CD14-positive monocyte (primary cell): ENCODE measurements around the gene HSDL1. TPM values are rescaled to one million over a fixed set of nuclear protein-coding genes. Genes with fewer than 3 reads are reported as not detected.

Source experiments
- DNase-seq, 3 donors: peaks; one replicate each; pipeline ENCODE4 v3.0.0-alpha.2; 2011 to 2022
- H2AFZ ChIP-seq: 2 replicates; pipeline ENCODE4 v1.6.0; 2012; ENCODE audit warnings: mild to moderate bottlenecking, low read depth, low read length, inconsistent platforms; ENCODE audit not compliant: insufficient read depth, poor library complexity, severe bottlenecking
- H3K27ac ChIP-seq, 2 donors: 1 replicate in 1 of 2; 2 replicates in 1 of 2; pipeline ENCODE4 v1.5.1; 2012 to 2013; ENCODE audit warnings: low read length in 2 of 2, control low read depth in 1 of 2, inconsistent platforms in 1 of 2, low read depth in 1 of 2, mild to moderate bottlenecking in 1 of 2
- H3K27me3 ChIP-seq, 2 donors: one replicate each; pipeline versions ENCODE4 v1.6.0 to v1.6.1; 2011 to 2013; ENCODE audit warnings: low read length in 2 of 2; ENCODE audit not compliant: control insufficient read depth in 2 of 2, insufficient read depth in 2 of 2
- H3K36me3 ChIP-seq, 2 donors: replicated peaks in 1 of 2; 1 replicate in 1 of 2; 2 replicates in 1 of 2; pipeline versions ENCODE4 v1.5.1 to v1.6.1; 2012 to 2013; ENCODE audit warnings: low read length in 2 of 2, control low read depth in 1 of 2, inconsistent platforms in 1 of 2, mild to moderate bottlenecking in 1 of 2; ENCODE audit not compliant: insufficient read depth in 2 of 2, control insufficient read depth in 1 of 2
- H3K4me1 ChIP-seq, 2 donors: 1 replicate in 1 of 2; 2 replicates in 1 of 2; pipeline versions ENCODE4 v1.5.1 to v1.6.1; 2012 to 2013; ENCODE audit warnings: low read length in 2 of 2, control low read depth in 1 of 2, inconsistent platforms in 1 of 2, mild to moderate bottlenecking in 1 of 2, moderate library complexity in 1 of 2; ENCODE audit not compliant: insufficient read depth in 2 of 2, control insufficient read depth in 1 of 2
- H3K4me2 ChIP-seq: replicated peaks from 2 replicates; pipeline ENCODE3; 2012; ENCODE audit warnings: low read length, moderate library complexity, mild to moderate bottlenecking; ENCODE audit not compliant: poor library complexity, severe bottlenecking; ENCODE audit errors: extremely low read depth
- H3K4me3 ChIP-seq, 3 experiments: fragments of 200-600 bp in 1 of 3; sonication (generic) in 1 of 3; replicated peaks in 1 of 3; 1 replicate in 2 of 3; 2 replicates in 1 of 3; pipeline ENCODE4 v1.5.1; 2011 to 2013; ENCODE audit warnings: low read length in 3 of 3, mild to moderate bottlenecking in 3 of 3, control low read depth in 2 of 3, low read depth in 2 of 3, inconsistent platforms in 1 of 3, moderate library complexity in 1 of 3
- H3K79me2 ChIP-seq: 2 replicates; pipeline ENCODE4 v1.6.0; 2012; ENCODE audit warnings: mild to moderate bottlenecking, control low read depth, inconsistent platforms, low read length, moderate library complexity; ENCODE audit not compliant: insufficient read depth
- H3K9ac ChIP-seq: 2 replicates; pipeline ENCODE4 v1.6.0; 2017; ENCODE audit warnings: low read length, mild to moderate bottlenecking; ENCODE audit not compliant: insufficient read depth, poor library complexity, severe bottlenecking
- H3K9me3 ChIP-seq, 2 donors: replicated peaks in 1 of 2; 1 replicate in 1 of 2; 2 replicates in 1 of 2; pipeline versions ENCODE4 v1.5.1 to v1.6.1; 2012 to 2013; ENCODE audit warnings: low read length in 2 of 2, control low read depth in 1 of 2; ENCODE audit not compliant: control insufficient read depth in 1 of 2, insufficient read depth in 1 of 2
- H4K20me1 ChIP-seq: 2 replicates; pipeline ENCODE4 v1.6.0; 2012; ENCODE audit warnings: mild to moderate bottlenecking, low read length, control low read depth, moderate library complexity; ENCODE audit not compliant: insufficient read depth
- H3K27ac Mint-ChIP-seq, 7 donors: one replicate each; pipeline ENCODE4 v1.8.0; 2020; ENCODE audit warnings: mild to moderate bottlenecking in 7 of 7, mixed read lengths in 7 of 7, moderate library complexity in 6 of 7, inconsistent platforms in 2 of 7
- H3K27me3 Mint-ChIP-seq, 3 donors: one replicate each; pipeline ENCODE4 v1.8.0; 2021 to 2022; ENCODE audit warnings: low read depth in 3 of 3, mild to moderate bottlenecking in 3 of 3, mixed read lengths in 3 of 3, moderate library complexity in 3 of 3, inconsistent platforms in 1 of 3
- H3K36me3 Mint-ChIP-seq, 2 donors: one replicate each; pipeline ENCODE4 v1.8.0; 2020; ENCODE audit warnings: mixed read lengths in 2 of 2, inconsistent platforms in 1 of 2, mild to moderate bottlenecking in 1 of 2
- H3K4me1 Mint-ChIP-seq: one replicate; pipeline ENCODE4 v1.8.0; 2020; ENCODE audit warnings: mild to moderate bottlenecking, mixed read lengths
- H3K4me3 Mint-ChIP-seq, 2 donors: one replicate each; pipeline ENCODE4 v1.8.0; 2020; ENCODE audit warnings: mild to moderate bottlenecking in 2 of 2, mixed read lengths in 2 of 2, moderate library complexity in 1 of 2
- H3K9me3 Mint-ChIP-seq, 7 donors: one replicate each; pipeline ENCODE4 v1.8.0; 2020 to 2022; ENCODE audit warnings: mixed read lengths in 7 of 7, mild to moderate bottlenecking in 6 of 7, moderate library complexity in 6 of 7, inconsistent platforms in 2 of 7
- WGBS: methylation state at CpG from one replicate; pipeline ENCODE4 v1.1.5; 2013; ENCODE audit warnings: missing lambda C conversion rate; ENCODE audit not compliant: insufficient coverage; 5-methylcytosine and 5-hydroxymethylcytosine counted together
- intact Hi-C, 2 donors: fragments of 100-400 bp; cut with micrococcal nuclease; formaldehyde crosslinking; loops; one replicate each; pipeline versions ENCODE4 v1.15.0 to v1.15.1; 2023
- polyA plus RNA-seq, 3 donors: library from polyadenylated mRNA; depleted of rRNA in 1 of 3; unstranded in 2 of 3; stranded (reverse) in 1 of 3; fragments of 300-500 nt in 2 of 3; fragments of >200 nt in 1 of 3; fragmentation: Illumina TruSeq in 2 of 3; gene quantifications; 1 replicate in 2 of 3; 2 replicates in 1 of 3; pipeline ENCODE4 v1.2.3, GENCODE V29; 2012 to 2021
- TF ChIP-seq, protein P1 (sequence below): fragments of 200-600 bp; IDR thresholded peaks from one replicate; pipeline ENCODE4 v1.8.0; 2022; ENCODE audit warnings: antibody characterized with exemption, mild to moderate bottlenecking

Gene HSDL1
- polyA plus RNA-seq, 3 donors, result 7.3 to 13.3 (median 8.0) TPM

DNA sequence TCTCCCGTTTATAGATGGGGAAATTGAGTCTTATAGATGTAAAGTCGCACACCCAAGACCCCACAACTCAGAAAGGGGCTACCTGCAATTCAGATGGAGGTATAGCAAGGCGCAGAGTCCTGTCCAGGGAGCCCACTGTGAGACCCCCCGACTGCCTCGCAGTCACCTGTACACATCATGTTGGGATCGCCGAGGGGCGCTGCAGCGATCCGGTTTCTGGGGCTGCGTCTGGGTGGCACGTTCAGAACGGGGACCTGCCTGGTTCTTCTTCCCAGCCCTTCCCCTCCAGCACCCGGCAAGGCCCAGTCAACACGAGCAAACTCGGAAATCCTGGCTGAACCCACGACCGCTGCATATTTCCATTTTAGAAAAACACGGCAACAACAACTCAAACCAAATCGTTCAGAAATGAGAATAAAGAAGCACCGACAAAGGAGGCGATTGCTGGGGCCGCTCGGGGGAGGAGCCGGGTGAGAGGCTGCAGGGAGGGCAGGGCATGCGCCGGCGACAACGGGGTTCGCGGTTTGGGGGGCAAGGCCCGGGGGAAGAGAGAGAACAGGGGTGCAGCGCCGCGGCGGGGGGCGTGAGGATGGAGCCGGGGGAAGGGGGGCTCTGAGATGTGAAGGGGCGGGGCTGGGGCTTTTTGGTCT is 643 bp downstream of the HSDL1 start:
- peak overlapping the region; percentile 25 to 84 for H3K27ac ChIP-seq
- peaks cover 0 to 20% of the 10 kb centered on the region in 2 donors for H3K27me3 ChIP-seq
- Mint-ChIP-seq H3K4me1 (peaks cover 5% of the 10 kb centered on the region), H3K9me3 (peaks cover 0 to 2% (median 0%) of the 10 kb centered on the region in 7 donors), H3K27me3 (peaks cover 7 to 33% (median 19%) of the 10 kb centered on the region in 3 donors), H3K36me3 (peaks cover 2 to 7% of the 10 kb centered on the region in 2 donors), H3K4me3 (peak overlapping the region; percentile 90 to 98), H3K27ac (peak overlapping the region; percentile 73 to 91 (median 85))
- DNase-seq, result peak in 2 of 3 donors; percentile 5
- 0% methylated on average over 34 of the region's 39 CpGs for WGBS
- no peaks in the 10 kb centered on the region for H3K36me3 ChIP-seq
- H3K4me3 ChIP-seq, result peak overlapping the region; percentile 73 to 91 (median 86)
- peaks cover 24% of the 10 kb centered on the region for H3K79me2 ChIP-seq
- peak overlapping the region; percentile 86 for H2AFZ ChIP-seq
- H3K4me2 ChIP-seq, result peak overlapping the region; percentile 98
- TF ChIP-seq, protein P1, sequence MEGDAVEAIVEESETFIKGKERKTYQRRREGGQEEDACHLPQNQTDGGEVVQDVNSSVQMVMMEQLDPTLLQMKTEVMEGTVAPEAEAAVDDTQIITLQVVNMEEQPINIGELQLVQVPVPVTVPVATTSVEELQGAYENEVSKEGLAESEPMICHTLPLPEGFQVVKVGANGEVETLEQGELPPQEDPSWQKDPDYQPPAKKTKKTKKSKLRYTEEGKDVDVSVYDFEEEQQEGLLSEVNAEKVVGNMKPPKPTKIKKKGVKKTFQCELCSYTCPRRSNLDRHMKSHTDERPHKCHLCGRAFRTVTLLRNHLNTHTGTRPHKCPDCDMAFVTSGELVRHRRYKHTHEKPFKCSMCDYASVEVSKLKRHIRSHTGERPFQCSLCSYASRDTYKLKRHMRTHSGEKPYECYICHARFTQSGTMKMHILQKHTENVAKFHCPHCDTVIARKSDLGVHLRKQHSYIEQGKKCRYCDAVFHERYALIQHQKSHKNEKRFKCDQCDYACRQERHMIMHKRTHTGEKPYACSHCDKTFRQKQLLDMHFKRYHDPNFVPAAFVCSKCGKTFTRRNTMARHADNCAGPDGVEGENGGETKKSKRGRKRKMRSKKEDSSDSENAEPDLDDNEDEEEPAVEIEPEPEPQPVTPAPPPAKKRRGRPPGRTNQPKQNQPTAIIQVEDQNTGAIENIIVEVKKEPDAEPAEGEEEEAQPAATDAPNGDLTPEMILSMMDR, result no peak
- intact Hi-C loops, result loop anchor here in 1 of 2 donors (10.0 kb wide), 1 partner anchor 50 kb away; the partner anchor contains the start of gene ADAD2
- H3K4me1 ChIP-seq, result peaks cover 13 to 16% of the 10 kb centered on the region in 2 donors
- no peaks in the 10 kb centered on the region for H3K9me3 ChIP-seq
- H3K9ac ChIP-seq, result peak overlapping the region; percentile 81
- no peaks in the 10 kb centered on the region for H4K20me1 ChIP-seq

DNA sequence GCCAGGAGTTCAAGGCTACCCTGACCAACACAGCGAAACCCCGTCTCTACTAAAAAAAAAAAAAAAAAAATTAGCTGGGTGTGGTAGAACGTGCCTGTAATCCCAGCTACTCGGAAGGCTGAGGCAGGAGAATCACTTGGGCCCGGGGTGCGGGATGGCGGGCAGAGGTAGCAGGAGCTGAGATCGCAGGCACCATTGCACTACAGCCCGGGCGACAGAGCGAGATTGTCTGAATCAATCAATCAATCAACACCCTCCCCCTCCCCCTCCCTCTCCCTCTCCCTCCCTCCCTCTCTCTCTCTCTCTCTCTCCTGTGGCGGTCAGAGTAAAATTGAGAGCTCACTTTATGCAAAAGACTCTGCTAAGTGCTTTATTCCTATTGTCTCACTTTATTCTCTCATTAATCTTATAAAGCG is 1.2 kb downstream of the HSDL1 start:
- Mint-ChIP-seq H3K36me3 (peaks cover 2 to 7% of the 10 kb centered on the region in 2 donors), H3K9me3 (peaks cover 0 to 2% (median 0%) of the 10 kb centered on the region in 7 donors), H3K4me3 (peak overlapping the region; percentile 90 to 98), H3K27ac (peak overlapping the region in 2 of 7 donors; percentile 68 to 87), H3K4me1 (peaks cover 5% of the 10 kb centered on the region), H3K27me3 (peaks cover 7 to 30% (median 19%) of the 10 kb centered on the region in 3 donors)
- Histone ChIP-seq H3K27me3 (peaks cover 0 to 18% of the 10 kb centered on the region in 2 donors), H3K9me3 (no peaks in the 10 kb centered on the region), H3K36me3 (no peaks in the 10 kb centered on the region), H3K4me2 (peak overlapping the region; percentile 98), H3K27ac (no peak overlapping the region), H3K79me2 (peaks cover 26% of the 10 kb centered on the region), H4K20me1 (no peaks in the 10 kb centered on the region), H3K9ac (peak overlapping the region; percentile 81), H3K4me1 (peaks cover 13 to 16% of the 10 kb centered on the region in 2 donors), H3K4me3 (peak overlapping the region; percentile 73 to 91 (median 86)), H2AFZ (peak overlapping the region; percentile 86)
- no peak for DNase-seq
- TF ChIP-seq, protein P1, result no peak
- intact Hi-C loops, result loop anchor here in 1 of 2 donors (10.0 kb wide), 1 partner anchor 51 kb away; the partner anchor contains the start of gene ADAD2
- 17% methylated on average over 2 of the region's 13 CpGs for WGBS
